Spleen (tissue), 7 donors: Measurements from ENCODE around the gene SCIN.

Source experiments
- POLR2A ChIP-seq, 3 donors: fragments of 450-650 bp; IDR thresholded peaks; one replicate each; pipeline ENCODE4 v1.5.1; 2017; ENCODE audit warnings: antibody characterized with exemption in 3 of 3, mild to moderate bottlenecking in 1 of 3
- POLR2AphosphoS5 ChIP-seq, 3 donors: sonication (generic); formaldehyde crosslinking; IDR thresholded peaks; one replicate each; pipeline ENCODE4 v1.5.1; 2017; ENCODE audit warnings: antibody characterized with exemption in 3 of 3
- TF ChIP-seq, protein P1 (sequence below), 11 experiments: fragments of 200-600 bp in 7 of 11; fragments of 450-650 bp in 4 of 11; sonication (generic) in 4 of 11; IDR thresholded peaks in 8 of 11; conservative IDR thresholded peaks in 3 of 11; 1 replicate in 7 of 11; 2 replicates in 4 of 11; pipeline versions ENCODE4 v1.4.0 to v1.8.0; 2016 to 2021; ENCODE audit warnings: antibody characterized with exemption in 11 of 11, inconsistent platforms in 4 of 11, mild to moderate bottlenecking in 1 of 11
- donor health status: DM: no; HTN: no; CAD: no; lungs with moderate emphysema.
- donor health status: DM: no; HTN: no; CAD: no.
- donor health status: DM: no; HTN: no; CAD: no.

DNA sequence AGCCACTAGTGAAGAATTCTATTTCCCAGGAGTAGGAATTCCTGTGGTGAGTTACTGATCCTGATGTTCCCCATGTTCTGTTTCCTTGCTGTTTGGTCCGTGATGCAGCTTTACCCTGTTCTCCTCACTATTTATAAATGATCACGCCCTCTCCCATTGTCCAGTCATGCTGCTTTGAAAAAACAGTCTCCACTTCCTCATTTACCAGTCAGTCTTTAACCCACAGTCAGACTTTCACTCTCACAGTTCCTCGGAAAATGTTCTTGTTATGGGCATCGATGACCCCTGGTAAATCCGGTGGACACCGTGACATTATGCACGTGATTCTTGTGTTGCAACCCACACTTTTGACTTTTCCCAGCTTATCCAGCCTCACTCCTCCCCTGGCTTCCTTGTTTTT, 14.4 kb downstream of the SCIN start:
- TF ChIP-seq, protein P1, sequence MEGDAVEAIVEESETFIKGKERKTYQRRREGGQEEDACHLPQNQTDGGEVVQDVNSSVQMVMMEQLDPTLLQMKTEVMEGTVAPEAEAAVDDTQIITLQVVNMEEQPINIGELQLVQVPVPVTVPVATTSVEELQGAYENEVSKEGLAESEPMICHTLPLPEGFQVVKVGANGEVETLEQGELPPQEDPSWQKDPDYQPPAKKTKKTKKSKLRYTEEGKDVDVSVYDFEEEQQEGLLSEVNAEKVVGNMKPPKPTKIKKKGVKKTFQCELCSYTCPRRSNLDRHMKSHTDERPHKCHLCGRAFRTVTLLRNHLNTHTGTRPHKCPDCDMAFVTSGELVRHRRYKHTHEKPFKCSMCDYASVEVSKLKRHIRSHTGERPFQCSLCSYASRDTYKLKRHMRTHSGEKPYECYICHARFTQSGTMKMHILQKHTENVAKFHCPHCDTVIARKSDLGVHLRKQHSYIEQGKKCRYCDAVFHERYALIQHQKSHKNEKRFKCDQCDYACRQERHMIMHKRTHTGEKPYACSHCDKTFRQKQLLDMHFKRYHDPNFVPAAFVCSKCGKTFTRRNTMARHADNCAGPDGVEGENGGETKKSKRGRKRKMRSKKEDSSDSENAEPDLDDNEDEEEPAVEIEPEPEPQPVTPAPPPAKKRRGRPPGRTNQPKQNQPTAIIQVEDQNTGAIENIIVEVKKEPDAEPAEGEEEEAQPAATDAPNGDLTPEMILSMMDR (IDR thresholded peaks at IDR 0.05 in 8 of 11, conservative IDR thresholded peaks at IDR 0.05 in 3 of 11), result no peak
- TF ChIP-seq POLR2AphosphoS5 (IDR thresholded peaks at IDR 0.05), result no peak
- TF ChIP-seq POLR2A (IDR thresholded peaks at IDR 0.05), result no peak
